Ramos (cell line): ENCODE measurements around the gene WWOX.
"Not testable (repeated sequence)": the region's sequence is repeated elsewhere in the genome, so short reads cannot be mapped to it uniquely, and the experiment has no call there.

ENCODE experiments used
- in situ Hi-C: fragments of 300-500 bp; cut with MboI; formaldehyde crosslinking; loops from one replicate; pipeline ENCODE4 v1.14.3; 2022; ENCODE audit warnings: low sequenced_read_pairs; ENCODE audit not compliant: unreplicated experiment

WWOX gene

DNA sequence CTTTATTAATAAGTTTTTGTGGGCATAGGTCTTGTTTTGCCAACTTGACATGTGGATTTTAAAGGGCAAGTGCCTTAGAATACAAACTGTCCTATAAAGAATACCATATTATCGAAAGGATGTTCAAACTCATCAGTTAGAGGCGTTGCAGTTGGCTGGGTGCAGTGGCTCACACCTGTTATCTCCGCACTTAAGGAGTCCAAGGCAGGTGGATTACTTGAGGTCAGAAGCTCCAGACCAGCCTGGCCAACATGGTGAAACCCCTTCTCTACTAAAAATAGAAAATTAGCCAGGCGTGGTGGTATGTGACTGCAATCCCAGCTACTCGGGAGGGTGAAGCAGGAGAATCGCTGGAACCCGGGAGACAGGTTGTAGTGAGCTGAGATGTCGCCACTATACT lies 472.0 kb downstream of the WWOX start:
- in situ Hi-C loops, result no loop called here

DNA sequence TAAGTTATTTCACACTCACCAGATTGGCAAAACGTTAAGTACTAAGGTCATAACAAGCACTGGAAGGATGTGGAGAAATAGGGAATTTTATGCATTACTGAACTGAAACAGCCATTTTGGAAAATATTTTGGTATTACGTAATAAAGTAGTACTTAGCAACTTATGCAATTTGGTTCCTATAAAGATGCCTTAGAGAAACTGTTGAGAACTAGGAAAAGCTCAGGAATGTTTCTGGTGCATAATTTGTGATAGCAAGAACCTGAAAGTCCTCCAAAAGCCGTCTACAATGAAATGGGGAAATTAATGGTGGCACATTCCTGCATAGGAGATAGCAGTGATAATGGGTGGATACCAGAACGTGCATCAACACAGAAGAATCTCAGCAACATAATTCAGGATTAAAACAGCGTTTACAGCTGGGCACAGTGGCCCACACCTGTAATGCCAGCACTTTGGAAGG lies 472.5 kb downstream of the WWOX start:
- in situ Hi-C loops, result no loop called here

DNA sequence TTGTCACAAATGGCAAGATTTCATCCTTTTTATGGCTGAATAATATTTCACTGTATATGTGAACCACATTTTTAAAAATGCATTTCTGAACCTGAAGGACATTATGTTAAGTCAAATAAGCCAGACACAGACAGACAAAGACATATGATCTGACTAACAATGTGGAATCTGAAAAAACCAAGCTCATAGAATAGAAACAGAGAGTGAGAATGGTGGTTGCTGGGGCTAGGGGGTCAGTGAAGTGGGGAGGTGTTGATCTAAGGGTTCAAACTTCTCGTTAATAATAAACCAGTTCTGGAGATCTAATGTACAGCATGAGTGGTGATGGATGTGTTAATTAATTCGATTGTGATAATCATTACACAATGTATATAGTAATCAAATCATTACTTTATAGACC lies 475.1 kb downstream of the WWOX start:
- in situ Hi-C loops, result no loop called here

DNA sequence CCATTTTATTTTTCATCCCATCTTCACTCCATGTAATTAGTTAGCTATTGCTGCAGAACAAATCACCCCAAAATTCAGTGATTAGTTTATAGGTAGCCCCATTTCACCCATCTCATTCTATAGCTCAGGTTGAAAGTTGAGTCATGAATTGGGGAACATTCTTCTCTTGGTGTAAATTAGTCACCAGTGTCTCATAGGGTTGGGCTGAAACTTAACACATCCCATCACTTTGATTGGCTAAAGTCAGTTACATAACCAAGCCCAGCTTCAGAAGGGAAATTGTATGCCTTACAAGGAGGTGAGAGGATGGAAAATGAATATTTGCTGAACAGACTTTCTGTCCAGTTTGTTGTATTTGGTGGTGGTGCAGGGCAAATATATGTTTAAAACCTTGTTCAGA lies 477.5 kb downstream of the WWOX start:
- in situ Hi-C loops, result no loop called here

DNA sequence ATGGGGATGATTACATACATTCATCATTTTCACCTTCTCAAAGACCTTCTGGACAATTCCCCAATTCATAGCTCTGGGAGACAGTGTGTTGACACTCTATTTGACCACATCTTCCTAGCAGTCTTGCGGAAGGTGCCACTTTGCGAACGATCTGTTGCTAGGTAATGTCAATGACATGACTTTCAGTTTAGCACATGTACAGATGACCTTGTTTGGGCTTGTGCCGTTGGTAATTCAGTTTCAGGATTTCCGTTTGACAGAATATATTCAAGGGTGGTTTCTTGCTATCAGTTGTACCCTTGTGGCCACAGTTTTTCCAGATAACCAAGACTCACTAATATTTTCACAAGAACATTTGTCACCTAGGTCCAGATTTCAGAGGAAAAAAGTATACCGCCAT lies 478.2 kb downstream of the WWOX start:
- in situ Hi-C loops, result no loop called here

DNA sequence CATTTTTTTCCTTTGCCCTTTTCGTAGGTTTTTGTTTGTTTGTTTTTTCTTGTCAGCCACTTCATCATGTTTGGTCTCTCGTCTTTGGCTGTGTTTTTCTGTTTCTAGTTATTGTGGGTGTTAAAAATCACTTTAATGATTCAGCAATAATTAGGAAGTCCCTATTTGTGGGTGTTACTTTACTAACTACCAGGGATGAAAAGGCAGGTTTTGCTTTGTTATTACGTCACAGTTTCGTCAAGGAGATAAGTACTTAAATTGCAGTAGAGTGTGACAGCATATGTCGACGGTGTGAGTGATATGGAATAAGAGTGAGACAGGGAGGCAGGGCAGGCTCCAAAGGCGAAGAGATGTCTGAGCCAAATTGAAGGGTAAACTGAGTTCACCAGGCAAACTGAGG lies 479.6 kb downstream of the WWOX start:
- in situ Hi-C loops, result no loop called here

DNA sequence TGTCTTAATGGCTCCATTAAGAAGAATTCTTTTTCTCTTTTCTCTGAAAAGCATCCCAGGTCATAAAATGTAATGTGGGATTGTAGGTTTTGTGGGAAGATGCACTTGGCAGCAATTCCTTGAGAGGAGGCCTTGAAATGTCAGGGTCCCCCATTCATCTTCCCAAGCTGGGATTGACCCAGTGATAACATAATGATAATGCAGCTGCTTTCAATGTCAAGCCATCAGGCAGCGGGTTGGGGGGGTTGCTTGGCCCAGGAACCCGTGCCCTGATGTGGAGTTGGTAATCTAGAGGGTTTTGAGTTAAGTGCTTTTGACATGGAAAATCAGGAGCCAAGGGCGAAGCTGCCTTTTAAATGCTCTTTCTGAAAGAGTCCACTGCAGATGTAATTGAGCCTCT lies 484.0 kb downstream of the WWOX start:
- in situ Hi-C loops, result no loop called here

DNA sequence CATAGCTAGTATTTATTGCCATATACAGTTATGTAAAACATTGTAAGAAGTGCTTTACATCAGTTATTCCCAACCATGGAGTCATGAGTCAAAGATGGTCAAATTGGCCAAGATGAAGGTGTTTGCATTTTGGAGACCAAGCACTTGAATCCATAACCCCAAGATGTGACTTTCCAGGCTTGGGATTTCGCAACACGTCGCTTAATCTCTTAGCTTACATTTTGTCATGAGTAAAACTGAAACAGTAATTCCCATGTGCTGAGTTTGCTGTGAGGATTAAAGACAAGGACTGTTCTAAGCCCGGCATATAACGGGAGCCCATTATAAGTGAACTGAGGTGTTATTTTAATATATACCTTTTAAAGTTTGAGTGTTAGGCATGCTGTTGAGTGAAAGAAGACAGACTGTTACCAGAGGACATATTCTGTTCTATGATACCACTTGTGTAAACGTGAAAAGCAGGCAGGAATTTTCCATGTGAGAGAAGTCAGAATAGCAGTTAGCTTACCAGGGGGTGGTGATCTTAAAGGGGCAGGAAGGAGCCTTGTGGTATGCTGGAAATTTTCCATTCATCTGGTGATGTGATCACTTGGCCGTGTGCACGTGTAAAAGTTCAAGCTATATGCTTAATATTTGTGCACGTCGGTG lies 484.9 kb downstream of the WWOX start:
- in situ Hi-C loops, result no loop called here

DNA sequence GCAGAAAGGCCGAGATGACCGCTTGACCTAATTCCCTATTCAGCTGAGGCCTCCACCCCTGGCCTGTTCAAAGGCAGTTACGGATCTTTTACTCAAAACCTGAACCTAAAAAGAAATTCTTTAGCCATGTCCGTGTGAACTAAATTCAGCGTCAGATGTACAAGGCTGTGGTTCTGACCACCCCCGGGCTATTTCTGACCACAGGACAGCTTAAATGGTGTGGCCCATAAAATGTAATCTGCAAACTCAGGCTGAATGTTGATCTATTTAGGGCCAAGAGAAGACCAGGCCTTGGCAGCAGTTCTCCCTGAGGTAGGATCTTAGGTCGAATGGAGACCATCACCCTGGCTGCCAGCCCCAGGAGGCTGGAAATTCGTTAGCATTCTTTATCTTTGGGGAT lies 485.5 kb downstream of the WWOX start:
- in situ Hi-C loops, result no loop called here

DNA sequence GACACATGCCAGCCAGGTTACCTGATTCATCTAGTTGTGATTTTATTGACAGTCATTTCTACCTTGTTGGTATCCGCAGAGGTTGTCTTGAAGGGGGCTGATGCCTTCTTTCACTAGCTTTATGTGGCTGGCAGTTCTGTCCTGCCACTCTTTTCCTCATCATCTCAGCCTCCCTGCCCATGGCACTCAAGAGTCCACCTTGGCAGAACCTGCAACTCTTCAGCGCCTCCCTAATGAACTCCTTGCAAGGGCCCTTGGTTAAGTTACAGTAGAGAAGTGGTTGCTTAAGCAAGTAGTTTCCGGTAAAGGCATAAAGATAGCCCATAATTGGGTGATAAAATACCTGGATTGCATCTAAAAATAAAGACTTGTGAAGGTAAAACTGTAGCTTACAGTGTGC lies 489.9 kb downstream of the WWOX start:
- in situ Hi-C loops, result no loop called here

DNA sequence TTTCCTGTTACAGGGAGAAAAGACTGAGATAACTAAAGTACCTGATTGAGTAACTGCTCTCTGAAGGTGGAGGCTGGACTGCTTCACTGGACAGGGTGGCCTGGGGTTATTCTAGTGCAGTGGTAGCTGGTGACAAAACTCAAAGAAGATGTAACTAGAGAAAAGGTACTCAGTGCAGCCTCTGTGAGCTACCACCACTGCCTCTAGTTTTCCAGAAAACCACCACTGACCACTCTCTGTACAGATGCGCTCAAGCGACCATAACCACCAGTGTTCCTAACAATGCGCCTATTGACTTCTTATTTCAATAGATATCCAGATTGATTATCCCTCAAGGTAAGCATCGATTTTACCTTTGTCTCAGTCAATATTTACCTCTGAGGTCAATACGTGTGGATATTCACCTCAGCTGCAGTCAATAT lies 492.2 kb downstream of the WWOX start:
- in situ Hi-C loops, result no loop called here

DNA sequence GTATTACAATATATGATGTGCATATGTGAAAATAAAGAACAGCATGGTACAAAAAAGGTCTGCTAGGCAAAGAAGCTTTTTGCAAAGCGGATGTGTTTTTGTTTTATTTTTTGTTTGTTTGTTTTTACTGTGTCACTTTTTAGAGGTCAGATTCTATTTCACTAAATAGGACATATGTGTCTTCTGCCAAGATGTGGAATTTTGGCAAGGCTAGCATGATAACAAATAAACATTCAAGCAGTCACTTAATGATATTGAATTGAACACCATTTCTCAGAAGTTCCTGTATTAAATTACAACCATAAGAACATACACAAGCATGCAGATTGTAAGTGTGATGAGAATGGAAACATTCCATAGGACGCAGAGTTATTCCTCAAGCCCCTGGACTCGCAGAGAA lies 492.7 kb downstream of the WWOX start:
- in situ Hi-C loops, result no loop called here

DNA sequence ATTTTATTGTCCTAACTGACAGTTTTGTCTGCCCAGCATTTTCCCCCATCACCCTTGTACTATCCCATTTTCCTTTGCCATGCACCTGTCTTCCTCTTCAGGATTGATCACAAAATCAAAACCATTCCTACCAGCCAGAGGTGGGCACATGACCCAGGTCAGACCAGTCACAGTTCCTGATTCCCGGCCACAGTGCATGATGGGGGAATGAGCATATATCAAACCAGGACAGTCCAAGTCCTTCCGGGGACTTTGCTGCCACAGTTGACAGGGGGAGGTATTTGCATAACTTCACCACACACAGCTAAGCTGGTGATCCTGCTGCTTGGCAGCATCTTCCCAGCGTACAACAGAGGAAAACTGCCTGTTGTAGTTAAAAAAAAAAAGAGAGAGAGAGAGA lies 493.9 kb downstream of the WWOX start:
- in situ Hi-C loops, result no loop called here

DNA sequence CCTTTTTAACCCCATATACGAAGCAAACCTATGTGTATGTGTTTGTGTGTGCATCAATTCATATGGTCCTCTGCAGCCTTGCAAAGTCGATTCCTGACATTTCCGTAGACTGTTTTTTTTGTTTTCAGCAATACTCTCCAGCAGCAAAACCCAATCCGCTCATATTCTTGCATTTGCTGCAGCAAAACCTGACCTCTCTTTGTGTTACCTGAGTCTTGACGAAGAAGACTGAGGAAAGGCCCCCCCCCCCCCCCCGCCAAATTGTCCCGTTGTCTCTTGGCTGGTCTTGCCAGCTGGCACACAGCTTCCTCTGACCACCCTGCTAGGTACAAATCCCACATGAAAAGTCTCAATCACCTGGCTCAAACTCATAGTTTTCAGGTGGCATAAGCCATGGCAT lies 494.7 kb downstream of the WWOX start:
- in situ Hi-C loops, result no loop called here

DNA sequence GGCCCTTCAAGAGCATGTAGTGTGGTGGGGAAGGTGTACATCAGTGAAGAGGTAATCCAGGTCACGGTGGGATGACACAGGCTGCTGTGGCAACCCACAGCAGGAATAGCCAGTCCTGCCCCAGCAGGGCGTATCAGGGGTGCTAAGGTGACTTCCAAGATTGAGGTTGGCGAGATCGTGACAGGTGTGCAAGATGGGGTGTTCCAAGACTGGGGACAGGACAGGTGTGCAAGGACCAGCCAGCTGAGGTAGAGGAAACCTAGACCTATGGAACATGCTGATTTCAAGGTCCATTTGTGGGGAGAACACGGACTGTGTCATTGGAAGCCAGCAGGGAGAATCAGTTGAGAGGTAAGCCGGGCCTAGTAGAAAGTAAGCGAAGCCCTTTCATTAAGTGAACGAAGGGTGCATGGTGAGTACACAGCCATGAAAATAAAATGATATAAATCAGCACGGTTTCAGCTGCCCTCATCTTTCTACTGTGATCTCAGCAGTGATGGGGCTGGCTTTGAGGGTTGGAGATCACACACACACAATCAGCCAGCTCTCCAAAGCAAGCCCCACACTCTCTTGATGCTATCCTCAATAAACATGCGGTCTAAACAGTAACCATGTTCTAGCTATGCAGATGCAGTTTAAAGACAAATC lies 497.0 kb downstream of the WWOX start:
- in situ Hi-C loops, result no loop called here

DNA sequence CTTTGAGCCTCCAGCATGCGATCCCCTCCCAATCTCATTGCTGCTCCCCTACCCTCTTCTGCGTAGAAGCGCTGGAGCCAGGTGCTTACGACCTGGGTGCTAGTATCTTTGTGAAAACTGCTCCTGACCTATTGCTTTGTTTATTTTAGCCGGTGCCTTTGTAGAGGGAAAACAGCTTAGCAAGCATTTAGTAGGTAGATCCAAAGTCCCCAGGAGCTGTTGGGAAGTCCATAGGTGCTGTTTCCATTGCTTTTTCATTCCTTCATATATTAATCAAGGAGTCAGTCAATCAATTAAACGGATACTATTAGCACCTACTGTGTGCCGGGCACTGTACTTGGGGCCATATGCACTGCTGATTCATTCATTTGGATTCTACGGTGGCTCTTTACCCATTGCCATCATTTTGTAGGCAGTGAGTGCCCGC lies 497.6 kb downstream of the WWOX start:
- in situ Hi-C loops, result no loop called here

DNA sequence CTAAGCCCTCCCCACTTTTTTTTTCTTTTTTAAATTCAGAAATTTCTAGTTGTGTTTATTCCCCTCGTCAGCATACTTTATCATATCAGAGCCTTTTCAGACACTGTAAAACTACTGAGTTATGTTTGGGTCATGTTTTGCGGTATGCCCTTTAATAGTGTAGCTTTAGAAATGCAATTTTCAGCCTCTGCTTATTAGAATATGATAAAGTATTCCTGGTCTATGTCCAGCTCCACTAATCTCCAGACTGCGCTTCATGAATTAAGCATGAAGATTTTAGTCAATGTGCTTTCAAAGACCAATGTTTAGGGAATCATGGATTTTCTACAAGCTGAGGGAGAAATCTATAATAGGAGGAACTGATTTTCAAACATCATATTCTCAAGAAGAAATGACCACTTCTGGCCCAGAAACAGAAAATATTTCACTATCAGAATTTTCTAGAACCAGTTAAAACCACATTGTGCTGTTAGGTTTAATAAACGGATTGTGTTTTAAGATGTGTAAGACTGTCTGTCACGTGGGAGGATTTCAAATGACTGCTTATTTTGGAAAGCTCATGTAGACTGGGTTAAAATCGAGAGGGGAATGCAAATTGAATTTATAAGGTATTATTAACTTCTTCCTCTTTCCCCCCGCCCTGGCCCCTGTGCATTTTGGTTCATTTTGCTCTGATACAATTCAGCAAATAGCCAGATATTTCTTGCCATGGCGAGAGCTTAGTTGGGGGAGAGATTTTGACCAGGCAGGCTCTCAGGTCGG lies 498.5 kb downstream of the WWOX start:
- in situ Hi-C loops, result no loop called here

DNA sequence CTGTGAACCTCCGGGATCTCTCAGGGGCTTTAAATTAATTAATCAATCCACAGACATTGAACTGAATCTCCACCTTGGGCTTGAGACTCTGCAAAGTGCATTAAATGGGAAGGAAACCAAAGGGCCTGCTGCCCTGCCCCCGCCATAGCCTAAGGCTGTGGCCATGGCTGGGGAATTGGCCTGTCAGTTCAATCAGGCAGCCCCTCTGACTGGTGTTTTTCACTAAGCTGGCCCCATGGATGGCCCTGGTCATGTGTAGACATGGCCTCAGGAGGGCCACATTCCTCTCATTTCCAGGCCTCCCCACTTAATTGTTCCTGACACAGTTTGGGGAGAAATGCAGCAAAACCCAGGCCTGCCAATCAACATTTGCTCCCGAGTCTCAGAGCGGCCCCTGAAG lies 499.8 kb downstream of the WWOX start:
- in situ Hi-C loops, result no loop called here

DNA sequence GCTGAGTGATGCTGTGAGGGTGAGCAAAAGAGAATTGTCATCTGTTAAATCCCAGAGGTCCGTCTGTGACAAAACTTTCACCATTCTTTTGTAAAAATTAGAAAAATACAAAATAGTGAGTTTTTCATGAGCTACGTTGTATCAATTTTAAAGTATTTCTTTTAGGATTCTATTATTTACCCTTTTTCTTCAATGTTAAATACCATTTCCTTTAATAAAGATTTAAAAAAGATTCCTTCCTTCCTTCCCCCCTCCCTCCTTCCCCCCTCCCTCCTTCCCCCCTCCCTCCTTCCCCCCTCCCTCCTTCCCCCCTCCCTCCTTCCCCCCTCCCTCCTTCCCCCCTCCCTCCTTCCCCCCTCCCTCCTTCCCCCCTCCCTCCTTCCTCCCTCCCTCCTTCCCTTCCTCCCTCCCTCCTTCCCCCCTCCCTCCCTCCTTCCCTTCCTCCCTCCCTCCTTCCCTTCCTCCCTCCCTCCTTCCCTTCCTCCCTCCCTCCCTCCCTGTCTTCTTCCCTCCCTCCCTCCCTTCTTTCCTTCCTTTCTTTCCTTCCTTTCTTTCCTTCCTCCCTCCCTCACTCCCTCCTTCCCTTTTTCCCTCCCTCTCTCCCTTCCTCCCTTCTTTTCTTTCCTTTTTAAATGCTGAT lies 505.1 kb downstream of the WWOX start:
- in situ Hi-C loops, result not testable (repeated sequence)

DNA sequence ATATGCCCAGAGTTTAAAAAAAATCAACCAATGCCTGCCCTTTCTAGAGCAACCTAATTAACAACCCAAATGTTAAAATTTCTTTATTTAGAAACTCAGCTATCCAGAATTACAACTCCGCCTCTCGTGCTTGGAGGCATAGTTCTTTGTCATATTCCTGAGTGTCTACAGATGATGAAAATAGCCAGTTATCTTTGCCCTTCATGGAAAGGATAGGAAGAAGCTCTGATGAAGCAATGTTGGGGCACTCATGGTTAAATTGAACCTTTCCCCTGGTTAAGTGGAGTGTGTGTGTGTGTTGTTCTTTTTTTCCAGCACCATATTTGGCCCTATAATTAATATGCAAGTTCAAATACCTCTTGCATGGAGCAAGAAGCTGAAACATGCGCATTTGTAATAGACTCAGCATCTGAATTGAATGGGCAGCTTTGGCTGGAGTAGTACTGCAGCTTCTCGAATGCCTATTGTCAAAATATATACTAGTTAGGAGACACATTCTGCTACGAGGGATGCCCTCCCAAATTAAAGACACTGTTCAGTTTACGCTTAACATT lies 506.2 kb downstream of the WWOX start:
- in situ Hi-C loops, result no loop called here

DNA sequence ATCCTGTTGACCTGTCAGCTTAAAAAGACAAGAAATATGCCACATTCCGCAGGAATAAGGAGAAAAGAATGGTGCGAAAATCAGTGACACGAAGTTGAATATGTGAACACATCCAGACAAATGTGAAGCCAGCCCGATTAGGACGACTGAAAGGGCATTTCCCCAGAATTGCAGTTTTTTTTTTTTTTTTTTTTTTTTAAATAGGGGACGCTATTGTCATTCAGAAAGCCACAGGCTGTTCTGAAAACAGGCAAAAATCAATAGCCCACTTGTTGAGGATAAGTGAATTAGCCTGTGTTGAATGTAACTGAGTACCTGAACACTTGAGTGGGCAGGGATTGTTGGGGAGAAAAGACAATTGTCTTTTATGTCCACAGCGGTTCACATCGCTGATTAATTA lies 507.1 kb downstream of the WWOX start:
- in situ Hi-C loops, result no loop called here
